ENCODE results near the gene HTT. TPM values are rescaled to one million over a fixed set of nuclear protein-coding genes. Genes with fewer than 3 reads are reported as not detected.
"Not testable (repeated sequence)": the region's sequence is repeated elsewhere in the genome, so short reads cannot be mapped to it uniquely, and the experiment has no call there.

Gene HTT
- total RNA-seq, 1 experiment from 2014 or later, result 37.4 TPM

DNA sequence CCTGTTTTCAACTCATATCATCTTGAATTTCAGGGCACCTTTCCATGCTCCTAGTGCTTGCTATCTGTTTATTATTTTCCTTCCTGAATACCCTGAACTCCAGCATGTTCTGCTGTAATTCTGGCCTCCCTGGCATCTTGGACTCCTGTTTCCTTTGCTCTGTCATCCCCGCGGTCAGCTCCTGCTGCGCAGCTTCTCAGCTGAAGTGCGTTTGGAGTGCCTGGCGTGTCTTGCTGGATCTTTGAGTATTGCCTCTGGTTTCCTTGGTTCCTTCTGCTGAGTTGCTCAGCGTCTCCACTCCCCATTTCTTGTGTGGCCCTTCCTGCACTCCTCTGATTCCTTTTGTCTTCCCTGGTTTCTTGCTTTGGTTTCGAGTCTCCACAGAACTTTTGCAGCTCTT is 84.4 kb downstream of the HTT start (continued):
- TF ChIP-seq, protein P1, sequence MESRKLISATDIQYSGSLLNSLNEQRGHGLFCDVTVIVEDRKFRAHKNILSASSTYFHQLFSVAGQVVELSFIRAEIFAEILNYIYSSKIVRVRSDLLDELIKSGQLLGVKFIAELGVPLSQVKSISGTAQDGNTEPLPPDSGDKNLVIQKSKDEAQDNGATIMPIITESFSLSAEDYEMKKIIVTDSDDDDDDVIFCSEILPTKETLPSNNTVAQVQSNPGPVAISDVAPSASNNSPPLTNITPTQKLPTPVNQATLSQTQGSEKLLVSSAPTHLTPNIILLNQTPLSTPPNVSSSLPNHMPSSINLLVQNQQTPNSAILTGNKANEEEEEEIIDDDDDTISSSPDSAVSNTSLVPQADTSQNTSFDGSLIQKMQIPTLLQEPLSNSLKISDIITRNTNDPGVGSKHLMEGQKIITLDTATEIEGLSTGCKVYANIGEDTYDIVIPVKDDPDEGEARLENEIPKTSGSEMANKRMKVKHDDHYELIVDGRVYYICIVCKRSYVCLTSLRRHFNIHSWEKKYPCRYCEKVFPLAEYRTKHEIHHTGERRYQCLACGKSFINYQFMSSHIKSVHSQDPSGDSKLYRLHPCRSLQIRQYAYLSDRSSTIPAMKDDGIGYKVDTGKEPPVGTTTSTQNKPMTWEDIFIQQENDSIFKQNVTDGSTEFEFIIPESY (IDR thresholded peaks at IDR 0.05; ENCODE audit: extremely low read depth, insufficient replicate concordance, low read length), result no peak

DNA sequence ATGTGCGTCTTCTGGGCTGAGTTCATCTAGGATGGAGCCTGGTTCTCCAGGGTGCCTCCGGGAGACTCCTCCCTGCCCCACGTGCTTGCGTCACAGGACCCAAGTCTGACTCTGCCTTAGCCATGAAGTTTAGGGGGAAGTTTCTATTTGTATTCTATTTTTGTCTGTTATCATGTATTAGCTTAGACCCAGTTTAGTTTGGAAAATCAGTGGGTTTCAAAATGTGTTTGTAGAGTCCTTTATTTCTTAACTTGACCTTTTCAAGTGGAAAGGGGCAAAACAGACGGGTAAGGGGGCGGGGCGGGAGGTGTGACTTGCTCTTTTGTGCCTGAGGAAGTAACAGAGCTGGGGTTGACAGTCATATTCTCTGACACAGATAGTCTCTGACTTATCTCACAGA is 86.0 kb downstream of the HTT start:
- no peaks in the 10 kb centered on the region for H3K9me2 ChIP-seq (ENCODE audit: insufficient read depth)
- ChIA-PET RAD21 (ENCODE audit: low non-redundant PET in 1 of 2, low total read pairs in 2 of 2, uncharacterized antibody in 2 of 2, unreplicated experiment in 2 of 2) (no interaction called here), CTCF (no interaction called here), POLR2A (no interaction called here)
- no peaks in the 10 kb centered on the region for H3K79me2 ChIP-seq (ENCODE audit: insufficient read depth, low read length)
- intact Hi-C loops (cut with micrococcal nuclease), result no loop called here
- ATAC-seq, result no peak
- H4K20me1 ChIP-seq (ENCODE audit: insufficient read depth), result no peaks in the 10 kb centered on the region
- H3K27ac ChIP-seq (ENCODE audit: low read depth, low read length), result no peak overlapping the region
- DNase-seq (ENCODE audit: low read depth, low spot score), result no peak
- H2AFZ ChIP-seq (ENCODE audit: low read depth, low read length, poor library complexity, severe bottlenecking), result no peak overlapping the region
- H3K36me3 ChIP-seq (ENCODE audit: control insufficient read depth in 1 of 2, insufficient read depth in 2 of 2, low read length in 2 of 2), result peaks cover 11 to 13% of the 10 kb centered on the region in 2 experiments; a peak in 3 of 4 replicates
- no peaks in the 10 kb centered on the region for H3K9me3 ChIP-seq (ENCODE audit: control insufficient read depth in 1 of 2, insufficient read depth in 1 of 2, low read depth in 1 of 2, low read length in 2 of 2)
- no peak overlapping the region for H3K4me3 ChIP-seq (replicated peaks in 1 of 2; ENCODE audit: low read depth in 1 of 2, low read length in 2 of 2)
- no peaks in the 10 kb centered on the region for H3K4me1 ChIP-seq (ENCODE audit: control insufficient read depth in 1 of 2, insufficient read depth in 2 of 2, low read length in 2 of 2)
- TF ChIP-seq EZH2phosphoT487 (IDR thresholded peaks at IDR 0.05; ENCODE audit: borderline replicate concordance) (no peak), EGR1 (IDR thresholded peaks at IDR 0.05; ENCODE audit: low read depth) (no peak), CEBPB (IDR thresholded peaks at IDR 0.05; ENCODE audit: low read depth) (no peak)
- H3K27me3 ChIP-seq (ENCODE audit: insufficient read depth, low read length), result no peaks in the 10 kb centered on the region
- BruUV-seq (replicated peaks), result no TSS peak
- no peak overlapping the region for H3K9ac ChIP-seq (ENCODE audit: low read length)
- no peak overlapping the region for H3K4me2 ChIP-seq (ENCODE audit: low read length)

DNA sequence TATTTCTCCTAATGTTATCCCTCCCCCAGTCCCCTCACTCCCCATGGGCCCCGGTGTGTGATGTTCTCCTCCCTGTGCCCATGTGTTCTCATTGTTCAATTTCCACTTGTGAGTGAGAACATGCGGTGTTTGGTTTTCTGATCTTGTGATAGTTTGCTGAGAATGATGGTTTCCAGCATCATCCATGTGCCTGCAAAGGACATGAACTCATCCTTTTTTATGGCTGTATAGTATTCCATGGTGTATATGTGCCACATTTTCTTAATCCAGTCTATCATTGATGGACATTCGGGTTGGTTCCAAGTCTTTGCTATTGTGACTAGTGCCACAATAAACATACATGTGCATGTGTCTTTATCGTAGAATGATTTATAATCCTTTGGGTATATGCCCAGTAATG is 86.6 kb downstream of the HTT start:
- CTCF ChIA-PET; H3K27ac ChIP-seq (ENCODE audit: low read depth, low read length); DNase-seq (ENCODE audit: low read depth, low spot score); RAD21 ChIA-PET (ENCODE audit: low non-redundant PET in 1 of 2, low total read pairs in 2 of 2, uncharacterized antibody in 2 of 2, unreplicated experiment in 2 of 2); H3K4me3 ChIP-seq (replicated peaks in 1 of 2; ENCODE audit: low read depth in 1 of 2, low read length in 2 of 2); POLR2A ChIA-PET; intact Hi-C loops (cut with micrococcal nuclease); H3K9me2 ChIP-seq (ENCODE audit: insufficient read depth); H3K9me3 ChIP-seq (ENCODE audit: control insufficient read depth in 1 of 2, insufficient read depth in 1 of 2, low read depth in 1 of 2, low read length in 2 of 2); BruUV-seq (replicated peaks); H3K9ac ChIP-seq (ENCODE audit: low read length); ATAC-seq; H3K27me3 ChIP-seq (ENCODE audit: insufficient read depth, low read length); H3K79me2 ChIP-seq (ENCODE audit: insufficient read depth, low read length); H3K4me2 ChIP-seq (ENCODE audit: low read length); H2AFZ ChIP-seq (ENCODE audit: low read depth, low read length, poor library complexity, severe bottlenecking); H3K4me1 ChIP-seq (ENCODE audit: control insufficient read depth in 1 of 2, insufficient read depth in 2 of 2, low read length in 2 of 2); H4K20me1 ChIP-seq (ENCODE audit: insufficient read depth): not testable (repeated sequence)
- peaks cover 10 to 11% of the 10 kb centered on the region in 2 experiments; a peak in 3 of 4 replicates for H3K36me3 ChIP-seq (ENCODE audit: control insufficient read depth in 1 of 2, insufficient read depth in 2 of 2, low read length in 2 of 2)

- H3K36me3 ChIP-seq (ENCODE audit: control insufficient read depth in 1 of 2, insufficient read depth in 2 of 2, low read length in 2 of 2); DNase-seq (ENCODE audit: low read depth, low spot score); H3K27ac ChIP-seq (ENCODE audit: low read depth, low read length); intact Hi-C loops (cut with micrococcal nuclease); H4K20me1 ChIP-seq (ENCODE audit: insufficient read depth); H3K4me2 ChIP-seq (ENCODE audit: low read length); H3K9me3 ChIP-seq (ENCODE audit: control insufficient read depth in 1 of 2, insufficient read depth in 1 of 2, low read depth in 1 of 2, low read length in 2 of 2); POLR2A ChIA-PET; H3K9ac ChIP-seq (ENCODE audit: low read length); H2AFZ ChIP-seq (ENCODE audit: low read depth, low read length, poor library complexity, severe bottlenecking); ATAC-seq; H3K4me3 ChIP-seq (replicated peaks in 1 of 2; ENCODE audit: low read depth in 1 of 2, low read length in 2 of 2); CTCF ChIA-PET; RAD21 ChIA-PET (ENCODE audit: low non-redundant PET in 1 of 2, low total read pairs in 2 of 2, uncharacterized antibody in 2 of 2, unreplicated experiment in 2 of 2); H3K4me1 ChIP-seq (ENCODE audit: control insufficient read depth in 1 of 2, insufficient read depth in 2 of 2, low read length in 2 of 2); H3K27me3 ChIP-seq (ENCODE audit: insufficient read depth, low read length); H3K79me2 ChIP-seq (ENCODE audit: insufficient read depth, low read length); H3K9me2 ChIP-seq (ENCODE audit: insufficient read depth); BruUV-seq (replicated peaks): not testable (repeated sequence)
Measured at GRCh38 chr4:3166434-3166833, 92.0 kb downstream of the HTT start.
